GM12892 (cell line): ENCODE data around the gene ADAMTS12.
"Not testable (repeated sequence)": the region's sequence is repeated elsewhere in the genome, so short reads cannot be mapped to it uniquely, and the experiment has no call there.

ENCODE experiments used
- DNase-seq: peaks from one replicate; pipeline ENCODE4 v3.0.0; 2011; ENCODE audit not compliant: insufficient read length
- FAIRE-seq: peaks from 2 replicates; lab custom pipeline; 2011; peaks lifted over from hg19 to GRCh38; lab: Jason Lieb, UNC
- POLR2A ChIP-seq: IDR thresholded peaks from 2 replicates; pipeline ENCODE4 v1.6.1; 2011; ENCODE audit warnings: low read depth, low read length, control low read depth
- POLR2AphosphoS5 ChIP-seq: IDR thresholded peaks from 2 replicates; pipeline ENCODE4 v1.6.1; 2011; ENCODE audit warnings: low read depth, low read length, control low read depth
- TAF1 ChIP-seq: IDR thresholded peaks from 2 replicates; pipeline ENCODE4 v1.6.1; 2011; ENCODE audit warnings: low read depth, mild to moderate bottlenecking, control low read depth, low read length, borderline replicate concordance

The ADAMTS12 gene

GRCh38 chr5:33539212-33539611 lies 352.6 kb downstream of the ADAMTS12 start:
- DNase-seq = no peak
- FAIRE-seq = no peak
- TF ChIP-seq POLR2AphosphoS5 = no peak
- TF ChIP-seq TAF1 = no peak
- TF ChIP-seq POLR2A = no peak

GRCh38 chr5:33538201-33538600 lies 353.6 kb downstream of the ADAMTS12 start:
- no peak for TF ChIP-seq TAF1
- TF ChIP-seq POLR2AphosphoS5 = no peak
- no peak for TF ChIP-seq POLR2A
- DNase-seq (no peak), FAIRE-seq (no peak)

GRCh38 chr5:33537240-33537639 lies 354.6 kb downstream of the ADAMTS12 start:
- DNase-seq (no peak), FAIRE-seq (no peak)
- no peak for TF ChIP-seq POLR2A
- no peak for TF ChIP-seq TAF1
- TF ChIP-seq POLR2AphosphoS5 = no peak

- no peak for FAIRE-seq
- TF ChIP-seq POLR2A (no peak), POLR2AphosphoS5 (no peak), TAF1 (no peak)
Observed at GRCh38 chr5:33536802-33537201, 355.0 kb downstream of the ADAMTS12 start.

GRCh38 chr5:33531824-33532223 lies 360.0 kb downstream of the ADAMTS12 start:
- DNase-seq = no peak
- TF ChIP-seq POLR2AphosphoS5 (no peak), POLR2A (no peak), TAF1 (no peak)
- no peak for FAIRE-seq

More at GRCh38 chr5:33536802-33537201, 355.0 kb downstream of the ADAMTS12 start:
- no peak for DNase-seq

GRCh38 chr5:33531037-33531298 lies 360.8 kb downstream of the ADAMTS12 start:
- FAIRE-seq (no peak), DNase-seq (no peak)
- no peak for TF ChIP-seq POLR2A
- no peak for TF ChIP-seq TAF1
- TF ChIP-seq POLR2AphosphoS5 = no peak

GRCh38 chr5:33530183-33531036 lies 361.4 kb downstream of the ADAMTS12 start:
- TF ChIP-seq POLR2AphosphoS5 = no peak
- TF ChIP-seq TAF1 = no peak
- TF ChIP-seq POLR2A = no peak
- FAIRE-seq = no peak

GRCh38 chr5:33527696-33528095 lies 364.1 kb downstream of the ADAMTS12 start:
- DNase-seq = no peak
- FAIRE-seq = no peak
- TF ChIP-seq TAF1 (no peak), POLR2AphosphoS5 (no peak), POLR2A (no peak)

More at GRCh38 chr5:33530183-33531036, 361.4 kb downstream of the ADAMTS12 start:
- no peak for DNase-seq

GRCh38 chr5:33526755-33527154 lies 365.0 kb downstream of the ADAMTS12 start:
- DNase-seq = no peak

GRCh38 chr5:33524476-33524875 lies 367.3 kb downstream of the ADAMTS12 start:
- no peak for FAIRE-seq
- TF ChIP-seq TAF1 (no peak), POLR2A (no peak), POLR2AphosphoS5 (no peak)
- DNase-seq = no peak

More at GRCh38 chr5:33526755-33527154, 365.0 kb downstream of the ADAMTS12 start:
- no peak for FAIRE-seq
- no peak for TF ChIP-seq POLR2A

- TF ChIP-seq POLR2AphosphoS5 (no peak), TAF1 (no peak), POLR2A (no peak)
- DNase-seq (no peak), FAIRE-seq (no peak)
Observed at GRCh38 chr5:33523208-33523771, 368.5 kb downstream of the ADAMTS12 start.

GRCh38 chr5:33516421-33516820 lies 375.4 kb downstream of the ADAMTS12 start:
- DNase-seq (no peak), FAIRE-seq (no peak)

GRCh38 chr5:33515366-33515765 lies 376.4 kb downstream of the ADAMTS12 start:
- FAIRE-seq, DNase-seq: not testable (repeated sequence)

More at GRCh38 chr5:33516421-33516820, 375.4 kb downstream of the ADAMTS12 start:
- TF ChIP-seq POLR2A (no peak), POLR2AphosphoS5 (no peak), TAF1 (no peak)
